T-cell (primary cell): Measurements from ENCODE around the gene CLCNKB. TPM values are rescaled to one million over a fixed set of nuclear protein-coding genes. Genes with fewer than 3 reads are reported as not detected.
A peak's percentile ranks its signal among the peaks of the same experiment; 100 is the strongest.

Experiments
- ATAC-seq, 4 experiments: fragments of 200-7000 bp in 3 of 4; fragments of 150-1000 bp in 1 of 4; cut with Tn5 transposase; replicated peaks in 1 of 4; 1 replicate in 3 of 4; 2 replicates in 1 of 4; pipeline ENCODE4 v1.10.0; 2021; ENCODE audit warnings: moderate library complexity in 3 of 4, mild to moderate bottlenecking in 2 of 4, moderate number of reproducible peaks in 1 of 4
- CTCF ChIA-PET, 2 donors: fragments of 300-600 bp; sonication (Branson Sonifier 250); formaldehyde crosslinking; loops; one replicate each; lab custom pipeline; 2022; ENCODE audit warnings: antibody characterized with exemption in 2 of 2; lab: Charles Lee
- POLR2A ChIA-PET, 2 donors: fragments of 300-600 bp; sonication (Branson Sonifier 250); formaldehyde crosslinking; loops; one replicate each; lab custom pipeline; 2022; ENCODE audit warnings: antibody characterized with exemption in 2 of 2; lab: Charles Lee
- DNase-seq, 35 experiments: peaks; one replicate each; pipeline versions ENCODE4 v3.0.0 to v3.0.0-alpha.2; 2013 to 2023
- H3K27ac ChIP-seq: one replicate; pipeline ENCODE4 v1.5.1; 2013; ENCODE audit warnings: low read length
- H3K27me3 ChIP-seq, 2 experiments: replicated peaks in 1 of 2; 1 replicate in 1 of 2; 2 replicates in 1 of 2; pipeline versions ENCODE4 v1.6.1 to v1.7.0; 2013; ENCODE audit warnings: low read length in 1 of 2, mixed read lengths in 1 of 2; ENCODE audit not compliant: control insufficient read depth in 2 of 2, insufficient read depth in 2 of 2; ENCODE audit errors: extremely low read depth in 1 of 2
- H3K36me3 ChIP-seq, 2 donors: 1 replicate in 1 of 2; 2 replicates in 1 of 2; pipeline versions ENCODE4 v1.6.1 to v1.7.0; 2013; ENCODE audit warnings: low read length in 1 of 2; ENCODE audit not compliant: control insufficient read depth in 2 of 2, insufficient read depth in 1 of 2; ENCODE audit errors: extremely low read depth in 1 of 2
- H3K4me1 ChIP-seq, 2 experiments: 1 replicate in 1 of 2; 2 replicates in 1 of 2; pipeline versions ENCODE4 v1.6.1 to v1.7.0; 2013; ENCODE audit warnings: low read length in 2 of 2, mixed read lengths in 1 of 2; ENCODE audit not compliant: insufficient read depth in 2 of 2, control insufficient read depth in 1 of 2; ENCODE audit errors: extremely low read depth in 1 of 2
- H3K4me3 ChIP-seq, 2 donors: 1 replicate in 1 of 2; 2 replicates in 1 of 2; pipeline versions ENCODE4 v1.5.1 to v1.7.0; 2013; ENCODE audit warnings: mild to moderate bottlenecking in 2 of 2, low read length in 1 of 2, moderate library complexity in 1 of 2; ENCODE audit not compliant: control insufficient read depth in 1 of 2; ENCODE audit errors: extremely low read depth in 1 of 2
- H3K9me3 ChIP-seq: 2 replicates; pipeline ENCODE4 v1.7.0; 2013
- H3K27ac Mint-ChIP-seq, 2 donors: one replicate each; pipeline ENCODE4 v1.8.0; 2020 to 2021; ENCODE audit warnings: mild to moderate bottlenecking in 2 of 2, mixed read lengths in 2 of 2
- H3K27me3 Mint-ChIP-seq, 2 donors: one replicate each; pipeline ENCODE4 v1.8.0; 2021 to 2022; ENCODE audit warnings: mixed read lengths in 2 of 2
- H3K36me3 Mint-ChIP-seq: one replicate; pipeline ENCODE4 v1.8.0; 2021; ENCODE audit warnings: mixed read lengths
- H3K4me1 Mint-ChIP-seq, 3 donors: one replicate each; pipeline ENCODE4 v1.8.0; 2020 to 2022; ENCODE audit warnings: mixed read lengths in 3 of 3, mild to moderate bottlenecking in 1 of 3
- H3K4me3 Mint-ChIP-seq, 3 donors: one replicate each; pipeline ENCODE4 v1.8.0; 2020 to 2022; ENCODE audit warnings: mild to moderate bottlenecking in 3 of 3, mixed read lengths in 3 of 3, moderate library complexity in 3 of 3
- H3K9me3 Mint-ChIP-seq, 3 donors: one replicate each; pipeline ENCODE4 v1.8.0; 2020 to 2022; ENCODE audit warnings: mixed read lengths in 3 of 3
- WGBS: methylation state at CpG from one replicate; pipeline ENCODE4 v1.1.5; 2013; ENCODE audit warnings: missing lambda C conversion rate; ENCODE audit not compliant: insufficient coverage; 5-methylcytosine and 5-hydroxymethylcytosine counted together
- total RNA-seq, 35 experiments: library from RNA in 6 of 35; stranded (reverse) in 6 of 35; fragments of 120-200 nt in 1 of 35; gene quantifications; one replicate each; pipeline versions ENCODE4 v1.2.1 to v1.2.4 and lab custom pipeline; 2013 to 2026

CLCNKB gene
- total RNA-seq, 5 donors from 2014 or later (not counting 1 experiment from before 2014, with no cell fraction given): not detected

DNA sequence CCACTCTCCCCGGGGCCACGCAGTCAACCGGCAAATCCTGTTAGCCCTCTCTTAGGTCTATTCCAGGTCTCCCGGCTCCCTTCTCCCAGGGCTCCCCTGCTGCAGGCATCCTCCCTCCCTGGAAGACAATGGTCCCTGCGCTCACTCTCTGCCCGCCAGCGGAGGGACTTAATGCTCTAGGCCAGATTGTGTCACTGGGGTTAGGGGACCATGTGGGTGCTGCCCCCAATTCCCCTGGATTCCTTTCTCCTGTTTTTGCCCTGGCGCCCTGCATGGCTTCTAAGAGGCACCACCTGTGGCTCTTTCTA lies 21.6 kb downstream of the CLCNKB start:
- H3K4me1 ChIP-seq: peaks cover 0 to 16% of the 10 kb centered on the region in 2 experiments
- H3K4me3 Mint-ChIP-seq: peak overlapping the region in 1 of 3 donors; percentile 11
- POLR2A ChIA-PET: no interaction called here

DNA sequence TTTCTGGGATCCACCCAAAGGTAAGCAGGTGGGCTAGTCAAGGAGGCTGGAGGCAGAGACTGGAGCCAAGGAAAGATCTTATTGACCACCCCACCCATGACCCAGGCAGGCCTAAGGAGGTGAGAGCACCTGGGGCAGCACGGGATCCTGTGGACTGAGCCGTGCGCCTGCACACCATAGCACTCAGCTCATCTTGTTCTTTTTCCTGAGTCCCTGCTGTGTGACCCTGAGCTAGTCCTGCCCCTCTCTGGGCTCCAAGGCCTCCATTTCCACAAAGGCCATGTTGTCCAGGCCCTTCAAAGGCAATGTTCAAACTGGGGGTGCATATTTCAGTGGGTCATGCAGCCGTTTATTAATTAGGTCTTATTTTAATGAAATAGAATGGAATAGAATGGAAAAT lies 22.7 kb downstream of the CLCNKB start:
- POLR2A ChIA-PET: no interaction called here
- peaks cover 22 to 34% (median 25%) of the 10 kb centered on the region in 3 donors for H3K4me1 Mint-ChIP-seq
- 70% methylated on average over 4 of the region's 4 CpGs for WGBS
- no peaks in the 10 kb centered on the region for H3K36me3 ChIP-seq
- CTCF ChIA-PET: no interaction called here
- H3K27me3 Mint-ChIP-seq: peaks cover 9% of the 10 kb centered on the region in 2 donors
- no peak overlapping the region for H3K4me3 Mint-ChIP-seq
- no peaks in the 10 kb centered on the region for H3K9me3 Mint-ChIP-seq
- no peak overlapping the region for H3K27ac ChIP-seq
- H3K27ac Mint-ChIP-seq: no peak overlapping the region
- H3K27me3 ChIP-seq: peaks cover 0 to 34% of the 10 kb centered on the region in 2 experiments
- H3K9me3 ChIP-seq: no peaks in the 10 kb centered on the region
- H3K36me3 Mint-ChIP-seq: no peaks in the 10 kb centered on the region
- no peak overlapping the region for H3K4me3 ChIP-seq
- peaks cover 0 to 26% of the 10 kb centered on the region in 2 experiments for H3K4me1 ChIP-seq
- ATAC-seq (no peak), DNase-seq (no peak)

More for the DNA sequence above, 21.6 kb downstream of the CLCNKB start:
- WGBS: 71% methylated on average over 6 of the region's 8 CpGs
- H3K36me3 ChIP-seq: no peaks in the 10 kb centered on the region
- peaks cover 9 to 10% of the 10 kb centered on the region in 2 donors for H3K27me3 Mint-ChIP-seq
- no peaks in the 10 kb centered on the region for H3K9me3 Mint-ChIP-seq
- H3K27me3 ChIP-seq: peaks cover 0 to 34% of the 10 kb centered on the region in 2 experiments
- no peaks in the 10 kb centered on the region for H3K9me3 ChIP-seq
- DNase-seq (no peak), ATAC-seq (no peak)
- no peak overlapping the region for H3K4me3 ChIP-seq
- CTCF ChIA-PET: no interaction called here
- H3K27ac Mint-ChIP-seq: no peak overlapping the region
- peaks cover 19 to 25% (median 22%) of the 10 kb centered on the region in 3 donors for H3K4me1 Mint-ChIP-seq
- H3K27ac ChIP-seq: no peak overlapping the region
- no peaks in the 10 kb centered on the region for H3K36me3 Mint-ChIP-seq

DNA sequence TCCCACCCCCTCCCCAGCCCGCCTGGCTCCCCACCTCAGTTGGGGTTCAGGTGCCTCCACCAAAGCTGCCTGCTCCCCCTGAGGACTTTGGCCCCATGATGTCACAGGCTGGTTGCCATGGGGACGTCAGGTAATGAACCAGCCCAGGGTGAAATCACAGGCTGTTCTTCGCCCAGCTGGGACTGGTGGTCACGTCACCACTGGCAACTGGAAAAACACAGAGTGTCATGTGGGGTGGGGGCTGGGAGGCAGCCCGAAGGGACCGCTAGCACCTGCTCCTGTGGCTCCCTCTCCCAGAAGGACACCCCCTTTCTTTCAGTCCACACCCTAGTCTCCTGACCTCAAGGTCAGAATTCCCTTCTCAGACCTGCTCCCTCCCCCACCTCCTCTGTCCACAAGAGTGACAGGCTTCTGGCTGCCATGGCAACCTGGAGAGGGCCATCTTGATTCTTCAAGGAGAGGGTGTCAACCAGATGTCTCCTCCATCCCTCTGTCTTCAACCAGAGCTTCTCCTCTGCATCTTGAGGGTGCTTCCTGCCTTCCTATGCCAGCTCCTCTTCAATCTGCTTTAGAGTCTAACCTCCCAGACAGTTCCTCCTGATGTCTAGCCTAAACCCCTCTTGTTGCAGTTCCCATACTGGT lies 23.7 kb downstream of the CLCNKB start:
- no peak overlapping the region for H3K4me3 ChIP-seq
- Mint-ChIP-seq H3K27me3 (peaks cover 9% of the 10 kb centered on the region in 2 donors), H3K9me3 (no peaks in the 10 kb centered on the region), H3K36me3 (no peaks in the 10 kb centered on the region), H3K4me1 (peaks cover 25 to 40% (median 26%) of the 10 kb centered on the region in 3 donors), H3K27ac (no peak overlapping the region), H3K4me3 (no peak overlapping the region)
- DNase-seq (no peak), ATAC-seq (peak in 1 of 4 experiments; percentile 22)
- H3K27ac ChIP-seq: no peak overlapping the region
- H3K27me3 ChIP-seq: peaks cover 0 to 43% of the 10 kb centered on the region in 2 experiments
- ChIA-PET CTCF (interaction anchor here in 1 of 2 donors (0.6 kb wide), 1 partner anchor 899 kb away, joined by 4 read pairs; no protein-coding TSS in a partner anchor), POLR2A (no interaction called here)
- no peaks in the 10 kb centered on the region for H3K9me3 ChIP-seq
- H3K36me3 ChIP-seq: no peaks in the 10 kb centered on the region
- H3K4me1 ChIP-seq: peaks cover 0 to 28% of the 10 kb centered on the region in 2 experiments
- whole genome bisulfite sequencing: no CpG with 5 or more reads among the region's 6 CpGs

DNA sequence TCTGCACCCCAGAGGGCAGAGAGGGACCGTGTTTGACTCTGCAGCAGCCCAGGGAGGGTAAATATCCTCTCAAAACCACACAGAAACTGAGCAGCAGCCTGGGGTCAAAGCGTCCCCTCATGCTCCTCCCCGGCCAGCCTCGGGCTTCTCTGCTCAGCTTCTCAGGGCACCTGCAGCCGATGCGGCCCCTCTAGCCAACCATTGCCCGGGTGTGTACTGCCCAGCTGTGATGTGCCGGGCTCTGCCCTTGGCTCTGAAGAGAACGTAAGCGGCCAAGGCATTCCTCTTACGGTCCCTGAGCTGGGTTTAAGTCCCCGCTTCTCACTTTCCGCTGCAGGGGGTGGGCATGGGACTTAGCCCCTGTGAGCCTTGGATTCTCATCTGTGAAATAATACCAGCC lies 24.4 kb downstream of the CLCNKB start:
- Histone ChIP-seq H3K27me3 (peaks cover 0 to 50% of the 10 kb centered on the region in 2 experiments), H3K4me1 (peaks cover 0 to 32% of the 10 kb centered on the region in 2 experiments), H3K4me3 (no peak overlapping the region), H3K36me3 (no peaks in the 10 kb centered on the region), H3K27ac (no peak overlapping the region), H3K9me3 (no peaks in the 10 kb centered on the region)
- peaks cover 25 to 40% (median 26%) of the 10 kb centered on the region in 3 donors for H3K4me1 Mint-ChIP-seq
- WGBS: 89% methylated on average over 13 of the region's 13 CpGs
- ATAC-seq (no peak), DNase-seq (no peak)
- no peaks in the 10 kb centered on the region for H3K36me3 Mint-ChIP-seq
- no peak overlapping the region for H3K27ac Mint-ChIP-seq
- peaks cover 9% of the 10 kb centered on the region in 2 donors for H3K27me3 Mint-ChIP-seq
- H3K9me3 Mint-ChIP-seq: no peaks in the 10 kb centered on the region
- ChIA-PET POLR2A (no interaction called here), CTCF (no interaction called here)
- no peak overlapping the region for H3K4me3 Mint-ChIP-seq

DNA sequence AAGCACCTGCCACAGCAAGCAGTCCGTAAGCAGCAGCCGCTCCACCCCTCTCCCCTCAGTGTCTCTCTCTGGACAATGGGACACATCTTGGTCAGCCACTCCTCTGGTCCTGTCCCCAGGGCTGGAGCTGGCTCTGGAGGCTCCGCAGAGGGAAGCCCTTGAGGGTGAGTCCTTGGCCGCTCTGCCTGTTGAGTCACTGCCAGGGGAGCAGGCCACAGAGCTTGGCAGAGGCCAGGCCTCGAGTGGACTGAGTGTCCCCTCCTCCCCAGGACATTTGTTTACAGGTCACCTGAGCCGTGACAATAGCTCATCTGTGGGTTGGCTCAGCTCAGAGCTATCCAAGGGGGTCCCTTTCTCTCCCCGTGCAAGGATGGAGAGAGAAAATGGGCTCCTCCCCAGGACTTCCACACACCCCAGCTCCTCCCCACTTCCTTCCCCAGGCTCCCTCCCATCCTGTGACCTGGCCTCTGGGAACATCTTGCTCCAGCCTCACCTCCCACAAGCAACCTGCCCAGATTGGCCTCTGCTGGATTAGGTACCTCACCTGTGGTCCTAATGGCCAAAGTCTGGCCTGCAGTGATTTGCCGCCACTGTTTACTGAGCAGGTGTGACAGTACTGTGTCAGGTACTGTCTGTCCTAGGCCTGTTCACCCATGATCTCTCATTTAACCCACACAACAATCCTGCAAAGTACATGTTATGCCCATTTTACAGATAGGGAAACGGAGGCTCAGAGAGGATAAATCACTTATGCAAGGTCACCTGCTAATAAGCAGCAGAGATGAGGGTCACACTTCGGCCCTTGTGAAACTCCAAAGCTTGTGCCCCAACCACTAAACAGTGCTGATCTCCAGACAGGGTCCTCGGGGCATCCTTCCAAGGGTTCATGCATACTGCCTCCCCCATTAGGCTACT lies 25.0 kb downstream of the CLCNKB start:
- ATAC-seq: no peak
- Mint-ChIP-seq H3K4me1 (peaks cover 26 to 40% (median 26%) of the 10 kb centered on the region in 3 donors), H3K4me3 (no peak overlapping the region), H3K27ac (no peak overlapping the region), H3K36me3 (no peaks in the 10 kb centered on the region), H3K9me3 (no peaks in the 10 kb centered on the region), H3K27me3 (peaks cover 9% of the 10 kb centered on the region in 2 donors)
- H3K27ac ChIP-seq: no peak overlapping the region
- ChIA-PET CTCF (interaction anchor here (0.6 to 2.4 kb wide), 3 partner anchors 10 to 168 kb away, joined by 3 to 8 read pairs (median 5); no protein-coding TSS in a partner anchor), POLR2A (interaction anchor here in 1 of 2 donors (0.6 kb wide), 1 partner anchor 9 kb away, joined by 9 read pairs; no protein-coding TSS in a partner anchor)
- H3K4me3 ChIP-seq: no peak overlapping the region
- no peaks in the 10 kb centered on the region for H3K36me3 ChIP-seq
- peaks cover 0 to 49% of the 10 kb centered on the region in 2 experiments for H3K27me3 ChIP-seq
- H3K4me1 ChIP-seq: peaks cover 0 to 36% of the 10 kb centered on the region in 2 experiments
- WGBS: 82% methylated on average over 8 of the region's 11 CpGs
- no peak for DNase-seq
- no peaks in the 10 kb centered on the region for H3K9me3 ChIP-seq

DNA sequence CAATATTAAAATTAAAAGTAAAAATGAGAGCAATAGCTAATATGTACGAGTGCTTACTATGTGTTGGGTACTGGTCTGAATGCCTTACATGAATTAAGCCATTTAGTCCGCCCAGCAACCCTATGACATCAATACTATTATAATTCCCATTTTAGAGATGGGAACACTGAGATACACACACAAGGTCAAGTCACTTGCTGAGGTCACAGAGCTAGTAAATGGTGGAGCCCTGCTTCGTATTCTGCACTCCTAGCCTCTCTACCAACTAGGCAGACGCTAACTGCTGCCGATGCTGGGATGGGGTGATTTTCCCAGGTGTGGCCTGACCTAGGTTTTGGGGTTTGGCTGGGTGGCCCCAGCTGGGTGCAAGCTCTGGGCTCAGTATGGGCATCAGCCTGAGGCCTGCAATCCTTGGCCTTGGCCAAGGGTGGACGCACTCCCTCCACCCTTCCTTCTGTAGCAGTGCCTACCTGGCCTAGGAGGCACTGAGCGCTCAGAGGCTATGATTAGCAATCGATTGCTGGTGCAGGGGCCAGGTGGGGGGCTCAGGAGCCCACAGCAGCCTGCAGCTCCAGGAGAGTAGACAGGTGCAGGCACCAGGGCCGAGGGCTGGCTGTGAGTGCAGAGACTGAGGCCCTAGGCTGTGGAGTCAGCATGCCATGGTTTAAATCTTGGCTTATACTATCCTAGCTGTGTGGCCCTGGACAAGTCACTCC lies 27.2 kb downstream of the CLCNKB start:
- CTCF ChIA-PET: interaction anchor here in 1 of 2 donors (0.5 to 2.4 kb wide), 3 partner anchors 8 to 115 kb away, joined by 4 to 8 read pairs (median 6); no protein-coding TSS in a partner anchor
- Mint-ChIP-seq H3K36me3 (no peaks in the 10 kb centered on the region), H3K27me3 (peaks cover 10 to 11% of the 10 kb centered on the region in 2 donors), H3K9me3 (no peaks in the 10 kb centered on the region), H3K27ac (no peak overlapping the region), H3K4me1 (peaks cover 14 to 31% (median 19%) of the 10 kb centered on the region in 3 donors), H3K4me3 (no peak overlapping the region)
- Histone ChIP-seq H3K4me1 (peaks cover 0 to 34% of the 10 kb centered on the region in 2 experiments), H3K9me3 (no peaks in the 10 kb centered on the region), H3K27ac (no peak overlapping the region), H3K4me3 (no peak overlapping the region), H3K27me3 (peaks cover 0 to 49% of the 10 kb centered on the region in 2 experiments), H3K36me3 (no peaks in the 10 kb centered on the region)
- DNase-seq: no peak
- POLR2A ChIA-PET: no interaction called here
- ATAC-seq: no peak
- WGBS: 80% methylated on average over 3 of the region's 9 CpGs
